Measurements from ENCODE around the gene NUBP1.
"Not testable (repeated sequence)": the region's sequence is repeated elsewhere in the genome, so short reads cannot be mapped to it uniquely, and the experiment has no call there.

Gene NUBP1

DNA sequence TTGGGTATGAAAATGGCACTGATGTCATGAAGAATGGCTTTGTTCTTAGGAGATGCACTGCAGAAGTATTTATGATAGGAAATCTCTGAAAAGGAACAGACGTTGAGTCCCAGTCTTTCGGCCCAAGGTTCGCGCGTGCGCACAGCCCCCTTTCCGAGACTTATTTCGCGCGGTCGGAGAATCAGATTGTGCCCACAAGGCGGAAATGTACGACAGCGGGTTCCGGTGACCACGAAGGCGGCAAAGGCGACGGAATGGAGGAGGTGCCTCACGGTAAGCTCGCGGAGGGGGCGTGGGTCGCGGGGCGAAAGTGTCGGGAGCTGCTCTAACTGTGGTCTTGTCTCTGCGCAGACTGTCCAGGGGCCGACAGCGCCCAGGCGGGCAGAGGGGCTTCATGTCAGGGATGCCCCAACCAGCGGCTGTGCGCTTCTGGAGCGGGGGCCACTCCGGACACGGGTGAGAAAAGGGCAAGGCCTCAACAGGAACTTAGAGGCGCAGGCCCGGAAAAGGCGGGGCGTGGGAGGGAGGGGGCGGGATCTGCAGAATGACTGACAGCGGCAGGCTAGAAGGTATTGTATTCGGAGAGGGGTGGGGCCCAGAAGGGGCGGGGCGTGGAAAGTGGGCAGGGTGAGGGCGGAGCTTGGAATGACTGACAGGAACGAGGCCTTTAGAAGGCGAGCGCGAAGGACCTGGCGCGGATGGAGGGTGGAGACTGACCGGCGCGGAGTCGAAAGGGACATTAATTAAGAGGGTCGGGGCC is at the start of gene NUBP1:
Gene NUBP1 (plus strand): TSS at position 233 of the 760 bp plus-strand sequence. CDS start 22 bp downstream, at position 255.
- peak; percentile 98 for DNase-seq

DNA sequence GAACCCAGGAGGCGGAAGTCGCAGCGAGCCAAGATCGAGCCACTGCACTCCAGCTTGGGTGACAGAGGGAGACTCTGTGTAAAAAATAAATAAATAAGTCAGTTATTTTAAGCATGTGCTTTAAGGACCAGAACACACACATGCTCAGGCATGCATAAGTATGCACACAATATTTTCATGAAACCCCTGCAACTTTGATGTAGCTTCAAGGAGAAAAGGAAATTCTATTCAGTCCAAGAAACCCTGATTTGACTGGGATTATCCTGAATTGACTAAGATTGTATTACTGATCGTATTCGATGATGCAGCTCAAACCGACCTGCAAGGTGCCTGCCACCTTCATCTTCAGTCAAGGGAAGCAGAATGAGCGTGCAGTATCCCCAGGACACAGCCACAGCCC is 49.8 kb upstream of the NUBP1 start:
- no peak for DNase-seq

DNA sequence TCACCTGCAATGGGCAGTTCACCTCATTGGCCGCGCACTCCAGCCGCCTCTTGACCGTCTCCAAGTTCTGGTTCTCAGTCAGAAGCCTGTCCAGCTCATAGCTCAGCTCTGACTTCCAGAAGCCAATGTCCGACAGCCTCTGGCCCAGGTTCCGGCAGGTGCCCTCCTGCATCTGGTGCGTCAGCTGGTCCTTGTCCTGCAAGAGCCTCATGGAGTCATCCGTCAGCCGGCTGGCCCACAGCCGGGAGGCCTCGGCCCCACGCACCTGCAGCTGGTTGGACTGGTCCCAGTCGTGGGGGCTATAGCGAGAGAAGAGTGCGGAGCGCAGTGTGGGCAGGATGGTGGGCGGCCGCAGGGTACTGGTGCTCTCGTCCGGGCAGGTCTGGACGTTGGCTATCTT is 49.3 kb upstream of the NUBP1 start:
- no peak for DNase-seq

DNA sequence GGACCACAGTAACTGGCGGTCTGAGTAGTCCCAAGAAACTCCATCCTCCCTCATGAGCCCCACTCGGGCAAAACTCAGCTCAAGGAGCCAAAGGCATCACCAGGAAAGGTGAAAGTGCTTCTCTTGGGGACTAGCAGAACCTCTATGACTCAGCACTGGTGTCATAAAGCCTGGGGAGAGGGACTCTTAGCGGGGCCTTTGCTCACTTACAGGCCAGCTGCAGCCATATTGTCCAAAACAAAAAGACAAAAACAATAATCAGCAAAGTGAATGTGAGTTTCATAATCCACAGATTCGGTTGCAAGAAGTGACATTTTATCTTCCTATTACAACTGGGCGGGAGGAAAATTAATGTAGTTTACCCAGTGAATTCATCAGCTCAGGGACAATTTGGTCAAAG is 48.8 kb upstream of the NUBP1 start, which contains the start of gene TEKT5:
Gene TEKT5 (minus strand): TSS at position 101 of the 400 bp plus-strand sequence. CDS start 57 bp downstream, at position 44.
- no peak for DNase-seq

DNA sequence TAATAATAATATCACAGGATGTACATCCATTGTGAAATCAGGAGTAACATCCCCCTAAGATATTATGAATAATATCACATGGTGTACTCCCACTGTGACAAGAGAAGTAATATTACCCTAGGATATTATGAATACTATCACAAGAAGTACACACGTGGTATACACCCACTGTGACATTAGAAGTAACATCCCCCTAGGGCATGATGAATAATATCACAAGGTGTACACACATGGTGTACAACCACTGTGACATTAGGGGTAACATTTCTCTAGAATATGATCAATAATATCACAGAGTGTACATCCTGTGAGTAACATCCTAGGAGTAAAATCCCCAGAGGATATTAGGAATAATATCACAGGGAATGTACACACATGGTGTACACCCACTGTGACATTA is 43.9 kb upstream of the NUBP1 start:
- DNase-seq = no peak

DNA sequence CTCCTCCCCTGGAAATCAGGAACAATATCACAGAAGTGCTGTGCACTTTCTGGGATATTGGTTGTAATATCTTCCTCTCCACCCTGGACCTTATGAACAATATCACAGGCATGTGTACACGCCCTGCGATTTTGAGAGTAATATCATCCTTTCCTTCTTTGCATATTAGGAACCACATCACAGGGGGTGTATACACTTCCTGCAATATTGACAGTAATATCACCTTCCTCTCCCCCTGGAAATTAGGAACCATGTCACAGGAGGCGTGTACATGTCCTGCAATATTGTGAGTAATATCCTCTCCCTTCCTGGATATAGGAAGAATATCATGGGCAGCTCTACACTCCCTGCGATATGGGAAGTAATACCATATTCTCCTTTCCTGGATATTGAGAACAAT is 34.7 kb upstream of the NUBP1 start:
- no peak for DNase-seq

DNA sequence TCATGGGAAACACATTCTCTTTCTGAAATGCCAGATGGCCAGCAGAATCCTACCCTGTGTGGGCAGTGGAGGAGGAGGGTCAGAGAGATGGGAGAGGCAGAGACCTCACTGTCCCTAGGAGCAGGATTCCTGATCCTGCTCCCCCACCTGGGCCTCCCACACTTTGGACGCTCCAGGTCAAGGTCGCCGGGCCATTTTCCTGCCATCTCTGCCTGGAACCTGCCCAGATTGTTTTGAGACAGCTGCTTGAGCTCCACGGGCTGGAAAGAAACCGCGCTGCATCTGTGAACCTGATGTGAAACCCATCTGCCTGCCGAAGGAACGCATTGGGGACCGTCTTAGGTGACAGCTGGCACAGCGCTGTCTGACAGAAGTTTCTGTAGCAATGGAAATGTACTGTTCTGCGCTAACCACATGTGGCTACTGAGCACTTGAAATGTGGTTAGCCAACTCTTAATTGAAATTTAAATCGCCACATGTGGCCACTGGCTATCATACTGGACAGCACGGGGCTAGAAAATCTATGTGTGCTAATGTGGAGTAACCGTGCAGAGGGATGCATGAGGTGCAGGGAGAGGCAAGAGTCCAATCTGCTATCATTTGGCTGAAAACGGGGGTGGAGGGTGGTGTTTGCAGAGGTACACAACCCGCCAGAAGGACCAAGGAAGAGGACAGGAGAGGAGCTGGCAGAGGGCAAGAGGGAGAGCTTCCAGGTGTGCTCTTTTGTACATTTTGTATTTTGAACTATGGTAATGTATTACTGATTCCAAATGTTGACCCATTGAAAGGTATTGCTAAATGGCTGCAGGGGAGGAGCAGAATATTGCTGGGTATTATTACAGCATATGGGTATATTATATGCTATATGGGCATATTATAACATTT is 15.4 kb upstream of the NUBP1 start:
- no peak for DNase-seq

DNA sequence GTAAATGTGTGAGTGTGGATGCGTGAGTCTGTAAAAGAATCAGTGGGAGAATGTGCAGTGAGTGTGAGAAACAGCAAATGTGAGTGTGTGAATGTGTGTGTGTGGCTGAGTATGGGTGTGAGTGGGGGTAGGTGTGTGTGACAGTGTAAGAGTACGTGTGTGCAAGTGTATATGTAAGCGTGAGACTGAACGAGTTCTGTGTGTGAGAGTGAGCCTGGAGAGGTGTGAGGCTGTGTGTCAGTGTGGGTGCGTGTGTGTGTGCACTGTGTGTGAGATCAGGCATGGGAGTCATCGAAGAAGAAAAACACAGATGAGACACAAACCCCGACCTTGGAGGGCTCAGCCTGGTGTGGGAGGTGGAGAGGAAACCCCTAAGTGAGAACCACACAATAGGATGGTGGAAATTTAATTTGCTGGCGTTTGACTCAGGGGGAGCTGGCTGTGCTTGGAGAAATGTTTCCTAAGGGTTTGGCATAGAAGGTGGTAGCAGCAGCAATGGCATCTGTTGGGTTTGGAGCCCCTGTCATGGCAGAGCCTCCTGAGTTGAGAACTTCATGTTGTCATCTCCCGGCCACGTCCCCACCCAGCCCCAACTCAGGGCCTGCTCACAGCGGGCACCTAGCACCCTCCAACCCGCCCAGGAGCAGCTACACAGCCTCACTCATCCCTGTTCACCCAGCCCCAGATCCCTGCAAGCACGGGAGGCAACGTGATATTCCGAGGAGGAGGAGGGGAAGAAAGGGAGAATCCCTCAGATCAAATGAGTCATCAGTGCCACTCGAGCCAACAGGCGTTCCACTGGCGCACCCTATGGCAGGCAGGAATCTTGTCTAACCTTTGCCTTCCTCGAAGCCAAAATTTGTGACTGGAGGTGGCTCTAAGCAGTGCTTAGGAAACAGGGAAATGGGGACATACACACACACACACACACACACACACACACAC is 14.3 kb upstream of the NUBP1 start:
- DNase-seq = no peak

DNA sequence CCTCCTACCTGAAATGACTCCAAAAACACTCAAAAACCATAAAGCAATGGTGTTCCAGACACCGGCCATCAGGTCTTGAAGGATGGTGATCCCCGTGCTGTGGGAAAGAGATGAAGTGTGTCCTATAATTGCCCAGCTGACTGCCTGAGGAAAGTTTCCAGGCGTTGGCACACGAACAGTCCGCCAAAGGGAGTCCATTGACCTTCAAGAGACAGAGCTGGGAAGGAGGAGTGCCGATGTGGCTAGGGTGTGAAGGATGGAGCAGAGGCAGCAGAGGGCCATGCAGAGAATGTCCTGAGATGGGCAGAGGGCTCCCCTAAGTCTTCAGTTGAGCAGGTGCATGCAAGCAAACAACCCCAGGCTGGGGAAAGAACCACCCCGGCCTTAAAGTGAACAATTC is 11.9 kb upstream of the NUBP1 start:
- DNase-seq = no peak

DNA sequence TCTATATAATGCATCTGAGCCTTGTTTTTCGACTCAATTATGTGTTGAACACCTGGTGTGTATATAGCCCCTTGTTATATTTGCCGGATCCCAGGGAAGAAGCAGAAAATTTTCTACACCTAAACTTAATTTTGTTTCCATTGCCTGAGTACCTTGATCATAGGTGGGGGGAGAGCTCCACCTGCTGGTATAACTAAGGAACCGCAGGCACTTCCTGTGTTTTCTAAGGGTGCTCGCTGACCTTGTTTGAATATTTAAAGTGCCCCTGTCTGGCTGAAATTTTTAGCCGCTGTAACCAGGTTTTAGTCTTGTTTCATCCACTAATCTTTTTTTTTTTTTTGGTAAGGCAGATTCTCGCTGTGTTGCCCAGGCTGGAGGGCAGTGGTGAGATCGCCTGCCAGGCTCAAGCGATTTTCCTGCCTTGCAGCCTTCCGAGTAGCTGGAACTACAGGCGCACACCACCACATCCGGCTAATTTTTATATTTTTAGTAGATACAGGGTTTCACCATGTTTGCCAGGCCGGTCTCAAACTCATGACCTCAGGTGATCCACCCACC is 6.5 kb upstream of the NUBP1 start:
- DNase-seq = peak; percentile 55

DNA sequence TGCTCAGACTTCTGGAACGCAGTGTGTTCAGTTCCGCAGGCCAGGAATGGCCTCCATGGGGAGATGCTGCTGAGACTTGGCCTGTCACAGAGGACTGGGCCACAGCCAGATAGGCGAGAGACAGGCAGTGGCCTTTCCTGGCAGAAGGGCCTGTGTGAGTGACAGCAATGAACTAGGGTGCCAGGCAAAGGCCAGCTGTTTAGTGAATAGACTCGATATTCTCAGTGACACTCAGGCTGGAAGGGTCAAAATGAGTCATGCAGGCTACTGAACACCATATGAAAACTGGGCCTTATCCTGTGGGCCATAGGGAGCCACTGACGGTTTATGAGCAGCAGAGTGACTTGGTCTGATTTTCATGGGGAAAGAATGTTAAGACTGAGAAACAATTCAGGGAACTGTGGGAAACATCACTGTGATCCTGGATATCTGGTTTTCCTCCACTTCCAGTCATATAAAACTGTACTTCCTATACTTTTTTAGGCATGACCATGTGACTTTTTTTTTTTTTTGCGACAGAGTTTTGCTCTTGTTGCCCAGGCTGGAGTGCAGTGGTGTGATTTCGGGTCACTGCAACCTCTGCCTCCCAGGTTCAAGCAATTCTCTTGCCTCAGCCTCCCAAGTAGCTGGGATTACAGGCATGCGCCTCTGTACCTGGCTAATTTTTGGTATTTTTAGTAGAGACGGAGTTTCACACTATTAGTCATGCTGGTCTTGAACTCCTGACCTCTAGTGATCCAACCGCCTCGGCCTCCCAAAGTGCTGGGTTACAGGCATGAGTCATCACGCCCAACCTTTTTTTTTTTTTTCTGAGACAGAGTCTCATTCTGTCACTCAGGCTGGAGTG is 5.2 kb upstream of the NUBP1 start:
- peak; percentile 56 for DNase-seq

DNA sequence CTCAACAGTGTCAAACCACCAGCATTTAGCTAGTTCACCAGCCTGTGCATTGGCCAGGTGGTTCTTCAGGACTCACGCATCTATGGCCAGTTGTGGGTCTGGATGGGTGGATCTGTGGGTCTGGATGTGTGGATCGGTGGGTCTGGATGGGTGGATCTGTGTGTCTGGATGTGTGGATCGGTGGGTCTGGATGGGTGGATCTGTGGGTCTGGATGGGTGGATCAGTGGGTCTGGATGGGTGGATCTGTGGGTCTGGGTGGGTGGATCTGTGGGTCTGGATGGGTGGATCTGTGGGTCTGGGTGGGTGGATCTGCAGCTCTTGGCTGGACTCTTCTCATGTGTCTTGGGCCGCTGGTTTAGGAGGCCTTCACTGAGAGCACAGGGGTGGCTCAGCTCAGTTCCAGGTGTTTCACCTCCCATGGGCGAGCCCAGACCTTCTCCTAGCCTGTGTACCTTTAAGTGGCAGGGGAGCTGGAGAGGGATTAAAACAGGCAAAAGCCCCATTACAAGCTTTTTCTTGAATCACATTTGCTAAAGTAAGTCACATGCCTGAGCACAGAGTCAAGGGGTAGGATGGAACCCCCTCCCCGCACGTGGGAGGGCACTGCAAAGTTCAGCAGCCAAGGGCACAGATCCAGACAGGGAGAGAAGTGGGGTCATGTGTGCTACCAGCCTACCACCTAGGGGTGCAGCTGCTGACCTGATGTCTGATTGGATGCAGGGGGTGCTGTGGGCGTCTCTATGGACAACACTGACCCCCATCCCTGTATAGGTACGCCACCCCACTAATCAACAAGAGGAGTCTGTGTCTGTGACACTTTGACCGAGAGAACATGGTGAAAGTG is 3.4 kb upstream of the NUBP1 start:
- no peak for DNase-seq

DNA sequence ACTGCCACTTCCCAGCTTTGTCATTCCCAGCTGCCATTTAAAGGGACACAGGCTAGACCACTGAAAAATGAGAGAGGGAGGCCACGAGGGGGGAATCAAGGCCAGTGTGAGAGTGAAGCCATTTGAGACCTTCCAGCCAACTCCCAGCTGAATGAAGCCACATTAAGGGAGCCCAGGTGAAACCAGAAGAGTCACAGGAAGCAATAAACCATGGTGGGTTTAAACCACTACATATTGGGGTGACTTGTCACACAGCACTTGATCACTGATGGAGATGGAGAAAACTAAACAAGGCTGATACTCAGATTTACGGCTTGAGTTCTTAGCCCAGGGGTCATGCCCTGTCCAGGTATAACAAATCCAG is 2.8 kb upstream of the NUBP1 start:
- no peak for DNase-seq

DNA sequence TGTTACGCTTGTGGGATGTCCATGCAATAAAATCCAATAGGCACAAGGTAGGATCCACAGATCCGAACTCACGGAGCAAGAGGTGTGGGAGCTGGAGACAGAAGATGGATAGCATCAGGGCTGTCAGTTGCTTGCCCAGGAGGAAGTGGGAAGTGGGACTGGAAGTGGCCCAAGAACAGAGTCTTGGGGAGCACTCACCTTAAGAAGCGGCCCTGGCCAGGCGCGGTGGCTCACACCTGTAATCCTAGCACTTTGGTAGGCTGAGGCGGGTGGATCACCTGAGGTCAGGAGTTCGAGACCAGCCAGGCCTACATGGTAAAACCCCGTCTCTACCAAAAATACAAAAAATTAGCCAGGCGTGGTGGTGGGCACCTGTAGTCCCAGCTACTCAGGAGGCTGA is 2.4 kb upstream of the NUBP1 start:
- DNase-seq = not testable (repeated sequence)

DNA sequence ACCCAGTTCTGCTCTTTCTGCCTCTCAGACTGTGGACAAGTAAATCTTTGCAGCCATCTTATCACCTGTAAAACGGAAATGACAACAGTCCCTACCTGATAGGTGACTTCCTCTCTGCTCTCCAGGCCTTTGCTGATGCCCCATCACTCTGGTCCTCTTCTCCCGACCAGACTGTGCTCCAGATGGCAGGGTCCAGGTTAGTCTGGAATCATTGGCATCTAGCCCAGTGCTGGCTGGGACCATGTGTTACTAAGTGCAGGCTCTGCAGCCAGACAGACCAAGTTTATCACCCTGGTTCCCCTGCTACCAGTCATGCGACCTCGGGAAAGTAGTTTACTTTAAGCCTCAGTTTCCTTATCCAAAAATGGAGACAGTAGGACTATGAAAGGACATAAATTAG is 1.8 kb upstream of the NUBP1 start:
- DNase-seq = no peak

DNA sequence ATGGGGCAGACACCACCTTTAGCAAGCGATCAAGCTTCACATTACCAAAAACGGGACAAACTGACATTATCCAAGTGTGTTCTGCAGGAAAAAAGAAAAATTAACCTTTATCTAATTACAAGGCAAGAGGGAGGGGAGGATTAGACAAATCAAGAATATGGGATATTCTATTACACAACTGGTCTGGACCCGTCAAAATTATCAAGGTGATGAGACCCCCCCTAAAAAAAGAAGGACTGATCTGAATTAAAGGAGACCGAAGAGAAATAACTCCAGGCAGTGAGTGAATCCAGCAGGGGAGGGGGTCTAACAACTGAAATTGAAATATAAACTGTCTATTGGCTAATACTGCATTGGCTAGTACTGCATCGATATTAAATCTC is 424 bp upstream of the NUBP1 start:
- DNase-seq = no peak

DNA sequence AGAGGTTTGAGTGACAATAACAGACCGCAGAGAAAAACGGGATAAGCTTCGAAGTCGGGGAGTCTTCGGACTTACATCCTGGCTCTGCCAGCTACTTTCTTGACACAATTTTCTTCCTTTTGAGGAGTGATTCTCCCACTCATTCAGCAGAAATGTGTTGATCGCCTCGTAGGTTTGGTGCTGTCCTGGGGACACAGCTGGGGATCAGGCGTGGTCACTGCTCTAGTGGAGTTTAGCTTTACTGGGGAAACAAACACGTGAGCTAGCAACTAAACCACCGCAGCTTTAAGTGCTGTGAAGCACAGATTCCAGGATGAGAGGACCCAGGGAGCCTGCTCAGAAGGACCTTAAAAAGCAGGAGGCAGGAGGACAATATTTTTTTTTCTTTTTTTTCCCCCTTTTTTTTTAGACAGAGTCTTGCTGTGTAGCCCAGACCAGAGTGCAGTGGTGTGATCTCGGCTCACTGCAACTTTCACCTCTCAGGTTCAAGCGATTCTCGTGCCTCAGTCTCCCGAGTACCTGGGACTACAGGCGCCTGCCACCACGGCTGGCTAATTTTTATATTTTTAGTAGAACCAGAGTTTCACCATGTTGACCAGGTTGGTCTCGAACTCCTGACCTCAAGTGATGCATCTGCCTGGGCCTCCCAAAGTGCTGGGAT is 858 bp downstream of the NUBP1 start:
- no peak for DNase-seq

DNA sequence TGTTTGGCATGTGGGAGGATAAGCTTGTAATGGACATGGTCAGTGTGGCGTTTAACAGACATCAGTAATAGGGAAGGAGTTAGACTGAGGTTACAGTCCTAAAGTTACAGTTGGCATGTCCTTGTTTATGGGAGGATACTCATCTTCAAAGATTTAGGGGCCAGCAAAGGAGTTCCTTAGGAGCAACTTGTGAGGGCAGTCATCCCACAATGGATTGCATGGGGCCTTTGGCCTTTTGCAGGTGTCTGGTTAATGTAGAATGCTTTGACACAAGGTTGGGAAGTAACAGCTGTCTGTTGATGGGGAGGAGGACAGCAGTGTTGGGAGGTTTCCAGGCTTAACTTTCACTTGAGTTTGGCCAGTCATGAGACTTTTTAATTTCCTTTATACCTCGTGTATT is 2.2 kb downstream of the NUBP1 start:
- DNase-seq = no peak

DNA sequence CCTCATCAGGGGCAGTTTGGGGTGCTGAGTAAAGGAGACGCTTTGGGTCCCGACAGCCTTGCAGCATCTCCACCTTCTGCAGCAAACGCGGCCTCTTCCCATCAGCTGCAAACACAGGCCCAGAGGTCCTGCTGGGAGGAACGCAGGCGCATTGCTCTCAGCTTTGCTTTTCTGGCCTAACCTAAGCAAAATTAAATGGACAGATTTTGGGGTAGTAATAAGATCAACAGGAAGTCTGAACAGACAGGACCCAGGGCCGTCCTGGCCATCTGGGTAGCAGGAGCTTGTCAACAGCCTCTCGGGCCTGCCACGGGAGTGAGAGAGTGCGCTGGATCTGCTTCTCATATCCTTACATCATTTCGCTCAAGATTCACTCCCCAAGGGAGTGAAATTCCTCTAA is 7.2 kb downstream of the NUBP1 start:
- no peak for DNase-seq

DNA sequence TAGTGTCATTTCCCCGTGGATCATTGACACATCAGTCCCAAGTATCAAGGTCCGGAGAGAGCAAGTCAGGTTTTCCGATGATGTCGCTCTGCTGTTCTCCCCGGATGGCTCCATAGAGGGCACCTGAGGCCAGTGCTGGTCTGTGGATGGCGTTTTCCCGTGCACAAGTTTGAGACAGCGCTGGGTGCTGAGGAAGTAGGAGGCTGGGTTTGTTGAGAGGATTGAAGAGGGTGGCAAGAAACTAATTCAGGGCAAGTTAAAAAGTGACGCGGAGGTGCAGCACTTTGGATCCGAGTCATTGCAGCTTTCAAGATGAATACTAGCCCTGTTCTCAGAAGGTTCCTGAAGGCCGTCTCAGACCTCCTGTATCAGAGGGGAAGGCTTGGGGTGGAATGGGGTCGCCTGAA is 7.7 kb downstream of the NUBP1 start:
- no peak for DNase-seq
